Measurements from ENCODE around the gene MANF.
"Not testable (repeated sequence)": the region's sequence is repeated elsewhere in the genome, so short reads cannot be mapped to it uniquely, and the experiment has no call there.

Gene MANF

DNA sequence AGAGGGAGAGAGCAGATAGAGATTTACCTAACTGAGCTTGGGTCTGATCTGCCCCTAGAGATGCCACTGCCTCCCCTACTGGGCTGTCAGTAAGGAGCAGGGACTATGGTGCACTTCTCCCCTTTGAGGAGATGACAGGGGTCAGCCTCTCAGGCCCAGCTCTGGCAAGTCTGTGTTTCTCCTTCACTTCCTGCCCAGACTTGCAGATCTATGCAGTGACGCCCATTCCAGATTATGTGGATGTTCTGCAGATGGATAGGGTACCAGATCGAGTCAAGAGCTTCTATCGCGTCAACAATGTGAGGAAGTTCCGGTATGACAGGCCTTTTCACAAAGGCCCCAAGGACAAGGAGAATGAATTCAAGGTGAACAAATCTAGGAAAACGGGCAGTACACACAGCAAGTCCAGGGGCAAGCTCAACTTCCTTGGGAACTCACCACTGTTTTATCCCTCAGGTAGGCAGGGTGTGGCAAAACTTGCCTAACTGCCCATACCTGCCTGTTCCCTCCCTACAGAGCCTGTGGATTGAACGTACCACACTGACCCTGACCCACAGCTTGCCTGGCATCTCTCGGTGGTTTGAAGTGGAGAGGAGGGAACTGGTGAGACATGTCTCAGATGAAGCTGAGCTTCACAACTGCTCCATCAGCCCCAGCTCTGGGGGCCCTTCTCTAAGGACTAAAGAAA lies 29.1 kb upstream of the MANF start:
- no peak for DNase-seq (ENCODE audit: low read depth)
- no peak for TF ChIP-seq CTCF (IDR thresholded peaks at IDR 0.05; ENCODE audit: low read depth, low read length, missing control alignments)
- no peak overlapping the region for H3K4me3 ChIP-seq (ENCODE audit: low read depth, low read length)

DNA sequence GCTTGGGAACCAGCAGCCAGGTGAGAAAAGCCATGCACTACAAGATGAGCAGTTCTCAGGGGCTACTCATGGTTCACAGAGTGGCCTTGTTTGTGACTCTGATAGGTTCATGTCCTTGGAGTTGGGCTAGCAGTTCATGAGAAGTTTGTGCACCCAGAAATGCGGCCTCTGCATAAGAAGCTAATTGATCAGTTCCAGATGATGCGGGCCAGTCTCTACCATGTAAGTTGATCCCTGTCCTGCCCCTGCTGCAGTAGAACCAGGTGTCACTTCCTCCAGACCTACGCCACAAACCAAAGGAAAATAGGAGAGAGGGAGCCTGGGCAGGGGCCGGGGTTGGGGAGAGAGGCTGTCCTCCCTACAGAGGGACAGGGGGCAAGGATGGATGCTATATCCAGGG lies 27.2 kb upstream of the MANF start:
- H3K4me3 ChIP-seq (ENCODE audit: low read depth, low read length) = no peak overlapping the region
- TF ChIP-seq CTCF (IDR thresholded peaks at IDR 0.05; ENCODE audit: low read depth, low read length, missing control alignments) = no peak
- no peak for DNase-seq (ENCODE audit: low read depth)

- no peak for TF ChIP-seq CTCF (IDR thresholded peaks at IDR 0.05; ENCODE audit: low read depth, low read length, missing control alignments)
- no peak for DNase-seq (ENCODE audit: low read depth)
- no peak overlapping the region for H3K4me3 ChIP-seq (ENCODE audit: low read depth, low read length)
These were observed 26.1 kb upstream of the MANF start for GRCh38 chr3:51358981-51359380.

- no peak for DNase-seq (ENCODE audit: low read depth)
- TF ChIP-seq CTCF (IDR thresholded peaks at IDR 0.05; ENCODE audit: low read depth, low read length, missing control alignments) = no peak
- no peak overlapping the region for H3K4me3 ChIP-seq (ENCODE audit: low read depth, low read length)
These were observed 24.3 kb upstream of the MANF start for GRCh38 chr3:51360806-51361205.

DNA sequence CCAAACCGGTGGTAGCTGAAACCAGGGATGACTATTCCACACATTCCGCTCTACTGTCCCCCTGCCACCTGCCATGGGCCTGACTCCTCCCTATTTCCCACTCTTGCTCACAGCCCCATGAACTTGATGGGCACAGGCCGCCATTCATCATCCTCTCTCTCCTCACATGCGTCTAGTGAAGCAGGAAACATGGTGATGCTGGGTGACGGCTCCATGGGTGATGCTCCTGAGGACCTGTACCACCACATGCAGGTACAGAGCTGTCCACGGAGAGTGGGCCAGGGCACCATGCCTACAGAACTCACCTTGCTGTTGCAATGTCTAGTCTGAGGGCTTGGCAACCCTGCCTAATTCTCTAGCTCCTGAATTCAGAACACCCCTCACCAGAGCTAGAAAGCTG lies 23.3 kb upstream of the MANF start:
- TF ChIP-seq CTCF (IDR thresholded peaks at IDR 0.05; ENCODE audit: low read depth, low read length, missing control alignments) = no peak
- DNase-seq (ENCODE audit: low read depth) = no peak

GRCh38 chr3:51362476-51362875 lies 22.6 kb upstream of the MANF start:
- no peak for DNase-seq (ENCODE audit: low read depth)
- H3K4me3 ChIP-seq (ENCODE audit: low read depth, low read length) = no peak overlapping the region
- TF ChIP-seq CTCF (IDR thresholded peaks at IDR 0.05; ENCODE audit: low read depth, low read length, missing control alignments) = no peak

More for the DNA sequence above, 23.3 kb upstream of the MANF start:
- no peak overlapping the region for H3K4me3 ChIP-seq (ENCODE audit: low read depth, low read length)

DNA sequence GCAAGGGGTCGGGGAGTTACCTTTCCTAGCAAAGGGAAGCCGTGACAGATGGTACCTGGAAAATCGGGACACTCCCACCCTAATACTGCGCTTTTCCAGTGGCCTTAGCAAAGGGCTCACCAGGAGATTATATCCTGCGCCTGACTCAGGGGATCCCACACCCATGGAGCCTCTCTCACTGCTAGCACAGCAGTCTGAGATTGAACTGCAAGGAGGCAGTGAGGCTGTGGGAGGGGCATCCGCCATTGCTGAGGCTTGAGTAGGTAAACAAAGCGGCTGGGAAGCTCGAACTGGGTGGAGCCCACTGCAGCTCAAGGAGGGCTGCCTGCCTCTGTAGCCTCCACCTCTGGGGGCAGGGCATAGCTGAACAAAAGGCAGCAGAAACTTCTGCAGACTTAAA lies 16.8 kb upstream of the MANF start:
- not testable (repeated sequence) for DNase-seq (ENCODE audit: low read depth); H3K4me3 ChIP-seq (ENCODE audit: low read depth, low read length)
